Measurements from ENCODE around the gene VWC2L. TPM values are rescaled to one million over a fixed set of nuclear protein-coding genes. Genes with fewer than 3 reads are reported as not detected.

Gene VWC2L
- total and polyA plus RNA-seq, 10 of the 15 experiments (the other 5 are each of a cell fraction or from before 2014, with no cell fraction given), result not detected

DNA sequence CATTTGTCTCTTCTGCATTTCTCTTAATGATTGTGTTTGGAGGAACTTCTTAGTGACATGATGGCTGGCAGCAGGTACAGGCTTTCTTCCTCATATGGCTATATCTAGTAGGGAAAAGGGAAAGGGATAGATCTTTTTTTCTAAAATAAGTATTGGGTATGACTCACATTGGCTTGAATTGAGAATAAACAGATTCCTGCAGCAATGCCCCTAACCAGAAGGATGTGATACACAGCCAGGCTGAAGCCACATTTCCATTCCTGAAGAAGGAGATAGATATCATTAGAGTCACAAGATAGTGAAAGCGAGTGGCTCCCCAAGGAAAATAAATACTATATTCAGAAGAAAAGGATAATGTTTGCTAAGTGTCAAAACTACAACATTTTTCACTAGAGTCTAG is 61.1 kb downstream of the VWC2L start:
- Histone ChIP-seq H4K20me1 (ENCODE audit: control insufficient read depth, insufficient read depth) (no peaks in the 10 kb centered on the region), H3K4me1 (ENCODE audit: control insufficient read depth, insufficient read depth, low read length) (no peaks in the 10 kb centered on the region), H3K36me3 (ENCODE audit: control insufficient read depth in 2 of 2, insufficient read depth in 2 of 2, low read length in 1 of 2) (no peaks in the 10 kb centered on the region), H3K4me3 (no peak overlapping the region), H3K9me3 (replicated peaks; ENCODE audit: control insufficient read depth, insufficient read depth, low read length) (no peaks in the 10 kb centered on the region), H3K9ac (ENCODE audit: control insufficient read depth, insufficient read depth, low read length) (no peak overlapping the region), H2AFZ (ENCODE audit: control insufficient read depth, low read depth, low read length) (no peak overlapping the region), H3K4me2 (ENCODE audit: control insufficient read depth, insufficient read depth) (no peak overlapping the region), H3K27me3 (replicated peaks in 1 of 2; ENCODE audit: control insufficient read depth in 2 of 2, insufficient read depth in 2 of 2, low read length in 1 of 2) (no peaks in the 10 kb centered on the region), H3K79me2 (ENCODE audit: control insufficient read depth, insufficient read depth, low read length) (no peaks in the 10 kb centered on the region), H3K27ac (ENCODE audit: control insufficient read depth, insufficient read depth) (no peak overlapping the region)
- ChIA-PET RAD21 (ENCODE audit: unreplicated experiment) (no interaction called here), SMC1A (ENCODE audit: uncharacterized antibody, unreplicated experiment) (no interaction called here), CTCF (no interaction called here), POLR2A (no interaction called here)
- ATAC-seq (no peak), DNase-seq (ENCODE audit: low read depth, low spot score) (no peak), FAIRE-seq (no peak)
- 63% methylated on average over 1 of the region's 1 CpG for WGBS (ENCODE audit: insufficient coverage, insufficient replicate concordance, low lambda C conversion rate, missing lambda C conversion rate)
- in situ Hi-C loops (cut with MboI), result no loop called here
- TF ChIP-seq CREM (IDR thresholded peaks at IDR 0.05; ENCODE audit: low read depth) (no peak), FOS (IDR thresholded peaks at IDR 0.05; ENCODE audit: borderline replicate concordance, extremely low read depth, insufficient read length) (no peak), ESRRA (IDR thresholded peaks at IDR 0.05; ENCODE audit: low read length) (no peak)
- no TSS peak for BruUV-seq (replicated peaks)
- intact Hi-C loops (cut with micrococcal nuclease; ENCODE audit: unreplicated experiment), result no loop called here

GRCh38 chr2:214477305-214477704 is 66.5 kb downstream of the VWC2L start:
- ATAC-seq (no peak), DNase-seq (ENCODE audit: low read depth, low spot score) (no peak), FAIRE-seq (no peak)
- in situ Hi-C loops (cut with MboI) (no loop called here), intact Hi-C loops (cut with micrococcal nuclease; ENCODE audit: unreplicated experiment) (no loop called here)
- H3K27me3 ChIP-seq (replicated peaks in 1 of 2; ENCODE audit: control insufficient read depth in 2 of 2, insufficient read depth in 2 of 2, low read length in 1 of 2), result no peaks in the 10 kb centered on the region
- H4K20me1 ChIP-seq (ENCODE audit: control insufficient read depth, insufficient read depth), result no peaks in the 10 kb centered on the region
- ChIA-PET POLR2A (interaction anchor here (0.9 kb wide), 1 partner anchor 9 kb away, joined by 3 read pairs; no protein-coding TSS in a partner anchor), SMC1A (ENCODE audit: uncharacterized antibody, unreplicated experiment) (interaction anchor here (1.2 to 1.4 kb wide), 2 partner anchors 10 to 14 kb away, joined by 3 read pairs; no protein-coding TSS in a partner anchor), RAD21 (ENCODE audit: unreplicated experiment) (no interaction called here), CTCF (interaction anchor here (1.7 to 2.4 kb wide), 2 partner anchors 10 to 11 kb away, joined by 5 to 8 read pairs; no protein-coding TSS in a partner anchor)
- no peak overlapping the region for H3K4me2 ChIP-seq (ENCODE audit: control insufficient read depth, insufficient read depth)
- no TSS peak for BruUV-seq (replicated peaks)
- H3K27ac ChIP-seq (ENCODE audit: control insufficient read depth, insufficient read depth), result no peak overlapping the region
- no peak overlapping the region for H2AFZ ChIP-seq (ENCODE audit: control insufficient read depth, low read depth, low read length)
- 35% methylated on average over 2 of the region's 2 CpGs for WGBS (ENCODE audit: insufficient coverage, insufficient replicate concordance, low lambda C conversion rate, missing lambda C conversion rate)
- no peaks in the 10 kb centered on the region for H3K9me3 ChIP-seq (replicated peaks; ENCODE audit: control insufficient read depth, insufficient read depth, low read length)
- no peaks in the 10 kb centered on the region for H3K4me1 ChIP-seq (ENCODE audit: control insufficient read depth, insufficient read depth, low read length)
- H3K9ac ChIP-seq (ENCODE audit: control insufficient read depth, insufficient read depth, low read length), result no peak overlapping the region
- H3K79me2 ChIP-seq (ENCODE audit: control insufficient read depth, insufficient read depth, low read length), result no peaks in the 10 kb centered on the region
- no peak for TF ChIP-seq CHD4 (IDR thresholded peaks at IDR 0.05)
- TF ChIP-seq, protein P1, sequence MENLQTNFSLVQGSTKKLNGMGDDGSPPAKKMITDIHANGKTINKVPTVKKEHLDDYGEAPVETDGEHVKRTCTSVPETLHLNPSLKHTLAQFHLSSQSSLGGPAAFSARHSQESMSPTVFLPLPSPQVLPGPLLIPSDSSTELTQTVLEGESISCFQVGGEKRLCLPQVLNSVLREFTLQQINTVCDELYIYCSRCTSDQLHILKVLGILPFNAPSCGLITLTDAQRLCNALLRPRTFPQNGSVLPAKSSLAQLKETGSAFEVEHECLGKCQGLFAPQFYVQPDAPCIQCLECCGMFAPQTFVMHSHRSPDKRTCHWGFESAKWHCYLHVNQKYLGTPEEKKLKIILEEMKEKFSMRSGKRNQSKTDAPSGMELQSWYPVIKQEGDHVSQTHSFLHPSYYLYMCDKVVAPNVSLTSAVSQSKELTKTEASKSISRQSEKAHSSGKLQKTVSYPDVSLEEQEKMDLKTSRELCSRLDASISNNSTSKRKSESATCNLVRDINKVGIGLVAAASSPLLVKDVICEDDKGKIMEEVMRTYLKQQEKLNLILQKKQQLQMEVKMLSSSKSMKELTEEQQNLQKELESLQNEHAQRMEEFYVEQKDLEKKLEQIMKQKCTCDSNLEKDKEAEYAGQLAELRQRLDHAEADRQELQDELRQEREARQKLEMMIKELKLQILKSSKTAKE (IDR thresholded peaks at IDR 0.05; ENCODE audit: low read depth, poor library complexity, severe bottlenecking), result no peak
- TF ChIP-seq CBX5 (IDR thresholded peaks at IDR 0.05; ENCODE audit: low read depth), result no peak
- TF ChIP-seq SIN3A (IDR thresholded peaks at IDR 0.05; ENCODE audit: low read depth, low read length), result no peak
- TF ChIP-seq MEF2A (IDR thresholded peaks at IDR 0.05; ENCODE audit: insufficient read depth, low read depth, low read length), result no peak
- TF ChIP-seq SUZ12 (IDR thresholded peaks at IDR 0.05; ENCODE audit: unreplicated experiment), result no peak
- TF ChIP-seq SMARCA5 (IDR thresholded peaks at IDR 0.05), result no peak
- no peak for TF ChIP-seq GATAD2B (conservative IDR thresholded peaks at IDR 0.05; ENCODE audit: low read depth)
- no peak for TF ChIP-seq ETV6 (conservative IDR thresholded peaks at IDR 0.05 in 1 of 2, IDR thresholded peaks at IDR 0.05 in 1 of 2; ENCODE audit: borderline replicate concordance in 1 of 2, low read depth in 1 of 2)
- TF ChIP-seq LARP7 (IDR thresholded peaks at IDR 0.05), result no peak
- TF ChIP-seq RCOR1 (conservative IDR thresholded peaks at IDR 0.05; ENCODE audit: low read depth, low read length), result no peak
- no peak for TF ChIP-seq SMAD1 (IDR thresholded peaks at IDR 0.05; ENCODE audit: low read depth, partially characterized antibody)
- TF ChIP-seq BMI1 (IDR thresholded peaks at IDR 0.05; ENCODE audit: borderline replicate concordance), result no peak
- no peak for TF ChIP-seq POLR2AphosphoS5 (IDR thresholded peaks at IDR 0.05; ENCODE audit: low read length)
- no peaks in the 10 kb centered on the region for H3K36me3 ChIP-seq (ENCODE audit: control insufficient read depth in 2 of 2, insufficient read depth in 2 of 2, low read length in 1 of 2)
- no peak overlapping the region for H3K4me3 ChIP-seq
